GM18873 (cell line): ENCODE results near the gene MX2.

Source experiments
- ATAC-seq: cut with Tn5 transposase; IDR thresholded peaks from one replicate; pipeline ENCODE4 v1.9.1; 2021; ENCODE audit warnings: mild to moderate bottlenecking, moderate library complexity, moderate number of reproducible peaks; ENCODE audit not compliant: unreplicated experiment, low FRiP score

The MX2 gene

GRCh38 chr21:41458559-41458958 lies 96.7 kb downstream of the MX2 start:
- ATAC-seq, result no peak
